Measurements from ENCODE around the gene RIMBP2.

Gene RIMBP2

DNA sequence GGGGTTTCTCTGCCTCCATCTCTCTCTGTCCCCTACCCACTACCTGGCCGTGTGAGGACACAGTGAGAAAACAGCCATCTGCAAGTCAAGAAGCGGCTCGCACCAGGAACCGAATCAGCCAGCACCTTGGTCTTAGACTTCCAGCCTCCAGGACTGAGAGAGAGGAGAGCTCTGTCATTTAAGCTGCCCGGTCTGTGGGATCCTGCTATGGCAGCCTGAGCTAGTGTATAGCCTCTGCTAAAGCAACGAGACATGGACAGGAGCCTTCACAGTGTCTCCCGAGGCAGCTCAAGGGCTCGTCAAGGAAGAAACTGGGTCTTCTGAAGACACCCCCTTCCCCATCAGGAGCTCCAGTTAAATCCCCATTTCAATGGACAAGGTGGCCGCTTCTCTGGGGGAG lies 192.9 kb downstream of the RIMBP2 start:
- H3K4me3 ChIP-seq (ENCODE audit: low read depth, low read length), result no peak overlapping the region
- no peak for TF ChIP-seq CTCF (IDR thresholded peaks at IDR 0.05; ENCODE audit: control insufficient read depth, extremely low read depth, insufficient read depth)
- no peak for DNase-seq (ENCODE audit: low read depth)

GRCh38 chr12:130522244-130522834 lies 193.8 kb downstream of the RIMBP2 start:
- DNase-seq (ENCODE audit: low read depth), result no peak
- H3K4me3 ChIP-seq (ENCODE audit: low read depth, low read length), result no peak overlapping the region
- TF ChIP-seq CTCF (IDR thresholded peaks at IDR 0.05; ENCODE audit: control insufficient read depth, extremely low read depth, insufficient read depth), result no peak

DNA sequence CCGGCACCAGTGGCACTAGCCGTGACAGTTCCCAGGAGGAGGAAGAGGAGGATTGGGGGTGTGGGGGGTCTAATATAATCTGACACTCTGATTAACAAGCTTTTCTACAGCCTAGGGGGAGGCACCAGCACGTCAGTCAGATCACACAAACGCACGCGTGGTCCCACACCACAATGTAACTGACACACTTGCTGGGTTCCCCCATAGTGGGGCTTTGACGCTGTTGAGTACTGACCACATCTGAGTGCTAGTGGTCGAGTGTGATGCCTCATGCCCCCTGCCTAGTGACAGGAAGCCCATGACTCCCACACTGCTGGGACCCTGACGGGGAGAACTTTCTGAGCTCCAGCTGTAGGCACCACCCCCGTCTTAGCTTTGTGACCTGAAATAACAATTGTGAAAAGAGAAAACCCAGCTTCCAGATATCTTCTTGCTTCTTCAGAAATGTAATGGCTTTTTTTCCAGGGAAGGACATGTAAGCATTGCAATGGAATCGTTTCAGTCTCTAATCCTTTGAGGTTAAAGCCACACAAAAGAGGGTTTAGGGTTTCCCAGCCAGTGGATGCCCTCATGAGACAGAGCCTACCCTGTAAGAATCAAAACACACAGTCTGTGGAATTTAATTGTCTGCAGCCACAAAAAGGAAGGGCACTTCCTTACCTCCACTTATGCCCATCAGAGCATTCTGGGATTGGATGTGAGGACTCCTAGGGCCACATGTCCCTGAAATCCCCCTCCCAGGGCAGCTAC lies 194.5 kb downstream of the RIMBP2 start:
- TF ChIP-seq CTCF (IDR thresholded peaks at IDR 0.05; ENCODE audit: control insufficient read depth, extremely low read depth, insufficient read depth), result no peak
- H3K4me3 ChIP-seq (ENCODE audit: low read depth, low read length), result no peak overlapping the region
- DNase-seq (ENCODE audit: low read depth), result no peak

GRCh38 chr12:130520784-130521183 lies 195.3 kb downstream of the RIMBP2 start:
- no peak for DNase-seq (ENCODE audit: low read depth)
- no peak overlapping the region for H3K4me3 ChIP-seq (ENCODE audit: low read depth, low read length)
- TF ChIP-seq CTCF (IDR thresholded peaks at IDR 0.05; ENCODE audit: control insufficient read depth, extremely low read depth, insufficient read depth), result no peak

DNA sequence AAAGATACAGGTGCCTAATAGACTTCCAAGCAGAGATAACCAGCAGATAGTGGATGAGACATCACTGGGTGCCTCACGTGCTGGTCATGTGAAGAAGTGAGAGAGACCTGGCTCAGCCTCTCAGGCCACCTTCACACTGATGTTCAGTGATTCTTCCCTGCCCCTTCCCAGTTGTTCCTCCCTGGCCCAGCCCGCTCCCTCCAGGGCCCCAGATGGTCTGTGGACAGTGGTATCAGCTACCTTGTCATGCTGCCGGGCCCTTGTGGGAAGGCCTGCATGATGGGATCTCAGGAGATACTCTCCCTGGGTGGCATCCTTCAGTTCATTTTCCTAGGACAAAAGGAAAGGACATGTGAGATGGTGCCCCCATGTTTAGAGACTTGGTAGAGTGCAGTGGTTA lies 198.5 kb downstream of the RIMBP2 start:
- H3K4me3 ChIP-seq (ENCODE audit: low read depth, low read length), result no peak overlapping the region
- no peak for DNase-seq (ENCODE audit: low read depth)
- TF ChIP-seq CTCF (IDR thresholded peaks at IDR 0.05; ENCODE audit: control insufficient read depth, extremely low read depth, insufficient read depth), result no peak

- no peak for TF ChIP-seq CTCF (IDR thresholded peaks at IDR 0.05; ENCODE audit: control insufficient read depth, extremely low read depth, insufficient read depth)
- no peak overlapping the region for H3K4me3 ChIP-seq (ENCODE audit: low read depth, low read length)
Observed at GRCh38 chr12:130514149-130514551, 201.9 kb downstream of the RIMBP2 start.

DNA sequence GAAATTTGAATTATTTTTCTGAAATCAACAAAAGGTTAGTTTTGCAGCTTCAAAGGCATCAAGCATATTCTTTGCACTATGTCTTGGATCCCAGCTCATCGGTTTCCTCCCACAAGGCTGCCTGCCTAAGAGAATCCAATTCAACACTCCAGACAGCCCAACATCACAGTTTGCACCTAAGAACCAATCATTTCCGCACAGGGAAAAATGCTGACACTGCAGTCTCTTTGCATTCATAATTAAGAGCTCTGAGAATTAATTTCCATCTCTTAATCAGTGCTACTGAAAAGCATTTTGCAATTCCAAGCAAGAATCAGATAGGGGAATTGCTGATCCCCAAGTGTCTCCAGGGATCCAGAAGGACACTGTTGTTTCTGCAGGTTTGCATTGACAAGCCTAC lies 202.5 kb downstream of the RIMBP2 start:
- DNase-seq (ENCODE audit: low read depth), result no peak
- no peak overlapping the region for H3K4me3 ChIP-seq (ENCODE audit: low read depth, low read length)
- no peak for TF ChIP-seq CTCF (IDR thresholded peaks at IDR 0.05; ENCODE audit: control insufficient read depth, extremely low read depth, insufficient read depth)

More at GRCh38 chr12:130514149-130514551, 201.9 kb downstream of the RIMBP2 start:
- DNase-seq (ENCODE audit: low read depth), result no peak

Data from LNCaP clone FGC (cell line).